ENCODE results near the gene LRRC32. TPM values are rescaled to one million over a fixed set of nuclear protein-coding genes. Genes with fewer than 3 reads are reported as not detected.

Gene LRRC32
- total RNA-seq, 1 donor = 3.0 TPM

Other genes with a start within 250 kb of the LRRC32 start
- gene EMSY, start 225.7 kb downstream of the LRRC32 start, total RNA-seq = 25.6 TPM
- gene TSKU, start 112.6 kb upstream of the LRRC32 start, total RNA-seq = not detected
- 13.6 TPM for gene ACER3, start 190.2 kb upstream of the LRRC32 start, total RNA-seq